GM12865 (cell line): ENCODE results near the gene UNC5A.
A peak's percentile ranks its signal among the peaks of the same experiment; 100 is the strongest.

Source experiments
- DNase-seq: peaks from one replicate; pipeline ENCODE4 v3.0.0; 2010; ENCODE audit warnings: low read depth
- H3K4me3 ChIP-seq: 2 replicates; pipeline ENCODE4 v1.5.1; 2011; ENCODE audit warnings: mild to moderate bottlenecking, low read depth, low read length, control low read depth
- TF ChIP-seq, protein P1 (sequence below): IDR thresholded peaks from 2 replicates; pipeline ENCODE4 v1.5.1; 2011; ENCODE audit warnings: low read length, control low read depth, low read depth, inconsistent platforms; ENCODE audit not compliant: insufficient read depth; ENCODE audit errors: missing control alignments

The UNC5A gene

DNA sequence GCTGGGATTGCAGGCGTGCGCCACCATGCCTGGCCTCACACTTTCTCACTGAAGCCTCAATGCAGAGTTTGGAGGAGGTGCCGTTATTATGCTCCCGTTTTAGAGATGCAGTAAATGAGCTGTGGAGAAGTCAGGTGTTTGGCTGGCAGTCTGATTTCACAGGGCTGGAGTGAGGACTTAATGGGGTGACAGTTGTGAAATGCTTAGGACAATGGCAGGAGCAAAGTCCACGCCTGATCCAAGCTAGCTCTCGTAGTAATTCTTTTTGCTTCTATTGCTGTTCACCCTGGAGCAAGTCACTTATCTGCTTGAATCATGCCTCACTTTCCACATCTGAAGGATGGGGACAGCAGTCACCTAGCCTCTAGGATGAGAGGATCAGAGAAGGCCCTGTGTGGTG lies 21.8 kb downstream of the UNC5A start:
- TF ChIP-seq, protein P1, sequence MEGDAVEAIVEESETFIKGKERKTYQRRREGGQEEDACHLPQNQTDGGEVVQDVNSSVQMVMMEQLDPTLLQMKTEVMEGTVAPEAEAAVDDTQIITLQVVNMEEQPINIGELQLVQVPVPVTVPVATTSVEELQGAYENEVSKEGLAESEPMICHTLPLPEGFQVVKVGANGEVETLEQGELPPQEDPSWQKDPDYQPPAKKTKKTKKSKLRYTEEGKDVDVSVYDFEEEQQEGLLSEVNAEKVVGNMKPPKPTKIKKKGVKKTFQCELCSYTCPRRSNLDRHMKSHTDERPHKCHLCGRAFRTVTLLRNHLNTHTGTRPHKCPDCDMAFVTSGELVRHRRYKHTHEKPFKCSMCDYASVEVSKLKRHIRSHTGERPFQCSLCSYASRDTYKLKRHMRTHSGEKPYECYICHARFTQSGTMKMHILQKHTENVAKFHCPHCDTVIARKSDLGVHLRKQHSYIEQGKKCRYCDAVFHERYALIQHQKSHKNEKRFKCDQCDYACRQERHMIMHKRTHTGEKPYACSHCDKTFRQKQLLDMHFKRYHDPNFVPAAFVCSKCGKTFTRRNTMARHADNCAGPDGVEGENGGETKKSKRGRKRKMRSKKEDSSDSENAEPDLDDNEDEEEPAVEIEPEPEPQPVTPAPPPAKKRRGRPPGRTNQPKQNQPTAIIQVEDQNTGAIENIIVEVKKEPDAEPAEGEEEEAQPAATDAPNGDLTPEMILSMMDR = no peak
- no peak overlapping the region for H3K4me3 ChIP-seq
- DNase-seq = no peak

DNA sequence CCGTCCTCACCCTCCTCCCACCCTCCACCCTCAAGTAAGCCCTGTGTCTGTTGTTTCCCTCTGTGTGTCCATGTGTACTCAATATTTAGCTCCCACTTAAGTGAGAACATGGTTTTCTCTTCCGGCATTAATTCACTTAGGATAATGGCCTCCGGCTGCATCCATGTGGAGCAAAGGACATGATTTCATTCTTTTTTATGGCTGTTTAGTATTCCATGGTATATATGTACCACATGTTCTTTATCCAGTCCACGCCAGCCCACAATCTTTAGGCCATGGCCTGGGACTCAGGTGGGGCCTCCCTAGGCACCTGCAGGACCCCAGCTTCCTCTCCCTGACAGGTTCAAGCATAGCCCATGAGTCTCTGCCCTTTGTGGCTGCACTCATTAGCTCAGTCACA lies 22.9 kb downstream of the UNC5A start:
- TF ChIP-seq, protein P1 = no peak
- DNase-seq = no peak
- no peak overlapping the region for H3K4me3 ChIP-seq

DNA sequence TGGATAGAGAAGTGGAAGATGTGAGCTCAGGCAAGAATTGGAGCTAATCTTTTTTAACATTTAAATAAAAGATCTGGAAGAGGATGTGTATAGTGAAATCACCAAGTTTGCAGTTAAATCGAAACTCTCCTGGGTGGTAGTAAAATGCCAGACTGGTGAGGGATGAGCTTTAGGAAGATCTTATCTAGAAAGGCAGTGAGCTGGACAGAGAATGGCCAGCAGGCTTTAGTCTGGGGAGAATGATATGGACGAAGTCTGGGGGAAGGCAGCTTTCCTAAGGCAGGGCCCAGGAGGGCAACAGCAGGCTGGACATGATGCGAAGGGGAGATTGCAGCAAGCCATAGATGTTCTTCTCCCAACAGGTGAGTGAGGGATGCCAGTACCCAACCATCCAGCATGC lies 25.6 kb downstream of the UNC5A start:
- TF ChIP-seq, protein P1 = no peak
- DNase-seq = no peak
- no peak overlapping the region for H3K4me3 ChIP-seq

DNA sequence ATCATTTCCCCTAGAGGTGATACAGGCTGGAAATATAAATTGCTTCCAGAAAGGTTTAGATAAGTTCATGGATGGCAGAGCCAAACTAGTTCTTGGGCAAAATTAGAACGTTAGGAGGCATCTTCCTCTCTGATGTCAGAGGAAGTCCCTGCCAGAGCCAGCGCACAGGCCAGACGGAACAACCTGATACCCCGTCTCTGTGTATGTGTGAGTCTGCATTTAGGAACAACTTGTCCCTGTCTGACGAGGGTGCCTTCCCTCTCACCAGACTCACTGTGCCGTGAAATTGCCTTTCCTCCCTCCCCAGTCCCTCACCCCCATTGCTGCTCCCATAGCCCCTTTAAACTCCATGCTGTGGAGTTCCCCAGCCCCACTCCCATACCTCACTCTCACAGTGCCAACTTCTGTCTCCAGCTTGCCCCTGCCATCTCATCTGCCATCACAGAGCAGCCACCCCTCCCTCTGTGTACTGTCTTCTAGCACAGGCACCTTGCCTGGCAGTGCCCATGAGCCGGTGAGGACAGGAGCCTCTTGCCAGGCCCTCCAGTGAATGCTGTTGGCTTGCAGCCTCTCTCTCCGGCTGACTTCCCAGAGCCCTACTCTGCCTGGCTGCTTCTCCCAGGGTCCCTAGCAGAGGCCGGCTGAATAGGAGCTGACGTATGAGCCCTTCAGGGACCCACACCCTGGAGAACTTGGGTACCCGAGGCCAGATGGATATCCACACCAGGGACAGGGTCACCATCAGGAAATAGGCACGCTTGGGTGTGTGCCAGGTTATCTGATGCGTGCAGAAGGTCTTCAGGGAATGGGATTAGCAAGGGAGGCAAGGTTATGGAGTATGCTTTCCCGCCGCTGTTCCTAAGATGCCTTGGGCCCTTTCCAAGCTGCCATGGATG lies 26.7 kb downstream of the UNC5A start:
- no peak overlapping the region for H3K4me3 ChIP-seq
- TF ChIP-seq, protein P1 = no peak

DNA sequence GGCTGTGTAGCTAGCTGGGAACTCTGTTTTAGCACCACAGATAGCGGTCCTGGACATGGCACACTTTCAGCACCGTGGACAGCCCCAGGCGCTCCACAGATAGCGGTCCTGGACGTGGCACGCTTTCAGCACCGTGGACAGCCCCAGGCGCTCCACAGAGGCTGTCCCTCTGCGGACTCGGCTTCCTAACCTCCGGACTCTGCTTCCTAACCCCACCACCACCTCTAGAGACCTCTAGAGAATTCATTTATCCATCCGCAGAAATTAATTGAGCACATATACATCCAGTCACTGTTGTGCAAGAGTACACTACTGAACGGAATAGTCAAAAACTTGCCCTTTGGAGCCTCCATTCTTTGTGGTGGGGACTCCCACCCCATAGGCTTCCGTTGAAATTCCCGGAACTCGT lies 27.4 kb downstream of the UNC5A start:
- no peak overlapping the region for H3K4me3 ChIP-seq
- TF ChIP-seq, protein P1 = no peak
- DNase-seq = peak; percentile 81

More for the DNA sequence above, 26.7 kb downstream of the UNC5A start:
- DNase-seq = no peak

DNA sequence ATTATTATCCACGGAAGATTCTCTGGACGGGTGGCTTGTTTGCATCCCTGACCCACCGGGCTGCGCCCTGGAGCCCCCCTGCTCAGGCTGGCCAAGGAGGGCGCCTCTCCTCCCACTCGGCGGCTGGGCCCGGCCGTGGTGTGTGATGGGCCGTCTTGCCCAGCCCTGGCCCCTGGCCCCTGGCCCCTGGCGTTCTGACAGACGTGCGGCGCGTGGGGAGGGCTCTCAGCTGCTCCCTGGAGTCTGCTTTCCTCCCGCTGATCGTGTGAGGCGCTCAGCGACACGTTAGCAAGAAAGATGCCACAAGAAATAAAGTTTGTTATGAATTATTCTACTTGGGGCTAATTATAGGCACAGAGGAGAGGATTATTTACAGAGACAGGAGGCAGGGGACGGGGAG lies 33.3 kb downstream of the UNC5A start:
- TF ChIP-seq, protein P1 = no peak
- DNase-seq = no peak

More for the DNA sequence above, 33.3 kb downstream of the UNC5A start:
- H3K4me3 ChIP-seq = no peak overlapping the region
